K562 (cell line): ENCODE results near the gene NRARP. TPM values are rescaled to one million over a fixed set of nuclear protein-coding genes. Genes with fewer than 3 reads are reported as not detected.
A peak's percentile ranks its signal among the peaks of the same experiment; 100 is the strongest.

Experiments used
- ARID4B ChIP-seq: sonication (generic); formaldehyde crosslinking; IDR thresholded peaks from 2 replicates; pipeline ENCODE4 v1.8.0; 2022; ENCODE audit warnings: mild to moderate bottlenecking, missing genetic modification reagents
- ATF3 ChIP-seq, 2 experiments: fragments of 450-650 bp in 1 of 2; sonication (generic) in 1 of 2; formaldehyde crosslinking in 1 of 2; IDR thresholded peaks in 1 of 2; conservative IDR thresholded peaks in 1 of 2; 2 replicates each; pipeline versions ENCODE4 v1.6.1 to v1.8.1; 2016 to 2023; ENCODE audit warnings: mild to moderate bottlenecking in 2 of 2, moderate library complexity in 2 of 2, inconsistent platforms in 1 of 2, missing genetic modification reagents in 1 of 2
- C11orf30 ChIP-seq: fragments of 450-650 bp; IDR thresholded peaks from 2 replicates; pipeline ENCODE4 v1.6.1; 2016; ENCODE audit warnings: low read depth, mild to moderate bottlenecking
- CXXC5 ChIP-seq: fragments of 250-450 bp; sonication (Bioruptor Pico); IDR thresholded peaks from 2 replicates; pipeline ENCODE4 v1.8.0; 2022; ENCODE audit warnings: inconsistent platforms, mild to moderate bottlenecking, moderate library complexity
- EGR1 ChIP-seq: fragments of 450-650 bp; conservative IDR thresholded peaks from 2 replicates; pipeline ENCODE4 v1.6.1; 2017; ENCODE audit warnings: mild to moderate bottlenecking
- EP300 ChIP-seq: IDR thresholded peaks from 2 replicates; pipeline ENCODE4 v1.6.1; 2012; ENCODE audit warnings: low read length, improper control_type of control experiment
- ETV5 ChIP-seq: sonication (generic); formaldehyde crosslinking; IDR thresholded peaks from 2 replicates; pipeline ENCODE4 v1.4.0; 2020; ENCODE audit warnings: low read depth, mild to moderate bottlenecking, missing genetic modification reagents
- GTF2A2 ChIP-seq: IDR thresholded peaks from 2 replicates; pipeline ENCODE4 v1.6.1; 2016; ENCODE audit warnings: mild to moderate bottlenecking, missing genetic modification characterization, missing compliant biosample characterization
- HMBOX1 ChIP-seq: sonication (generic); IDR thresholded peaks from 2 replicates; pipeline ENCODE4 v1.6.1; 2016
- KLF13 ChIP-seq: fragments of 450-650 bp; IDR thresholded peaks from 2 replicates; pipeline ENCODE4 v1.6.1; 2016; ENCODE audit warnings: missing genetic modification characterization, low read depth, mild to moderate bottlenecking, missing compliant biosample characterization, moderate library complexity, borderline replicate concordance
- NCOA1 ChIP-seq: fragments of 450-650 bp; IDR thresholded peaks from 2 replicates; pipeline ENCODE4 v1.6.1; 2016; ENCODE audit warnings: low read depth
- NRF1 ChIP-seq, 2 experiments: fragments of 450-650 bp; IDR thresholded peaks in 1 of 2; conservative IDR thresholded peaks in 1 of 2; 2 replicates each; pipeline ENCODE4 v1.6.1; 2014; ENCODE audit warnings: mild to moderate bottlenecking in 2 of 2
- POLR3G ChIP-seq: IDR thresholded peaks from 2 replicates; pipeline ENCODE4 v1.6.1; 2011; ENCODE audit not compliant: insufficient read length, insufficient replicate concordance; ENCODE audit errors: extremely low read depth
- SRSF3 ChIP-seq: fragments of 200-400 bp; formaldehyde crosslinking; IDR thresholded peaks from 2 replicates; pipeline ENCODE4 v1.6.1; 2016; ENCODE audit warnings: mild to moderate bottlenecking, low read length, moderate library complexity; ENCODE audit not compliant: insufficient read depth
- VEZF1 ChIP-seq: fragments of 200-800 bp; sonication (Bioruptor generic); IDR thresholded peaks from 2 replicates; pipeline ENCODE4 v1.6.1; 2017; ENCODE audit warnings: missing genetic modification characterization, missing compliant biosample characterization
- YY1 ChIP-seq, 3 experiments: IDR thresholded peaks; 2 replicates each; pipeline ENCODE4 v1.6.1; 2011; ENCODE audit warnings: low read length in 2 of 3, mild to moderate bottlenecking in 2 of 3, moderate library complexity in 2 of 3, borderline replicate concordance in 1 of 3, control low read depth in 1 of 3, low read depth in 1 of 3; ENCODE audit not compliant: insufficient read depth in 3 of 3, insufficient replicate concordance in 2 of 3, control insufficient read depth in 1 of 3, insufficient read length in 1 of 3; ENCODE audit errors: extremely low read depth in 1 of 3
- ZKSCAN3 ChIP-seq: fragments of 250-450 bp; sonication (Bioruptor Pico); IDR thresholded peaks from 2 replicates; pipeline ENCODE4 v1.4.0; 2020
- ZNF140 ChIP-seq: fragments of 250-450 bp; sonication (Bioruptor Pico); IDR thresholded peaks from 2 replicates; pipeline ENCODE4 v1.8.0; 2021; ENCODE audit warnings: moderate library complexity, mild to moderate bottlenecking, inconsistent platforms
- ZNF41 ChIP-seq: fragments of 250-450 bp; sonication (Bioruptor Pico); conservative IDR thresholded peaks from 2 replicates; pipeline ENCODE4 v1.4.0; 2020; ENCODE audit warnings: mild to moderate bottlenecking
- ZNF57 ChIP-seq: fragments of 450-650 bp; formaldehyde crosslinking; IDR thresholded peaks from 2 replicates; pipeline ENCODE4 v1.4.0; 2020; ENCODE audit warnings: mild to moderate bottlenecking, moderate library complexity
- ZNF780A ChIP-seq: fragments of 250-450 bp; sonication (Bioruptor Pico); IDR thresholded peaks from 2 replicates; pipeline ENCODE4 v1.5.0; 2021; ENCODE audit warnings: mild to moderate bottlenecking
- polyA plus RNA-seq, 8 experiments: library from polyadenylated mRNA; depleted of rRNA in 4 of 8; stranded (reverse) in 5 of 8; unstranded in 3 of 8; fragments of >200 nt; fragmentation: Nextera tagmentation in 2 of 8; fragmentation: Illumina TruSeq in 1 of 8; extraction: Ambion mirVana in 2 of 8; extraction: Trizol in 1 of 8; gene quantifications; 2 replicates each; pipeline versions ENCODE4 v1.2.1 to v1.2.3, GENCODE V29; 2011 to 2014; ENCODE audit warnings: inconsistent platforms in 1 of 8, missing spikeins in 1 of 8
- total RNA-seq, 7 experiments: library from RNA; depleted of rRNA in 6 of 7; stranded (reverse); fragments of >200 nt in 6 of 7; fragmentation: Illumina TruSeq in 2 of 7; extraction: Trizol in 2 of 7; gene quantifications; 2 replicates each; pipeline versions ENCODE4 v1.2.1 to v1.2.3, GENCODE V29; 2011 to 2021; ENCODE audit warnings: low replicate concordance in 1 of 7

The NRARP gene
- total and polyA plus RNA-seq, 9 of the 15 experiments (the other 6 are each of a cell fraction or from before 2014, with no cell fraction given): 2.0 to 24.5 (median 7.2) TPM; not detected in 2

GRCh38 chr9:137299938-137300337, 2.1 kb downstream of the NRARP start (continued):
- no peak for TF ChIP-seq VEZF1 (CRISPR knock-in tag)
- no peak for TF ChIP-seq HMBOX1
- TF ChIP-seq EGR1: peak; percentile 79
- TF ChIP-seq YY1 (IDR thresholded peaks at IDR 0.05; ENCODE audit: borderline replicate concordance in 1 of 3, control insufficient read depth in 1 of 3, extremely low read depth in 1 of 3, insufficient read depth in 3 of 3, insufficient read length in 1 of 3, insufficient replicate concordance in 2 of 3, low read depth in 1 of 3, low read length in 2 of 3): no peak
- no peak for TF ChIP-seq C11orf30
- TF ChIP-seq ZNF140: no peak
- no peak for TF ChIP-seq ETV5 (CRISPR knock-in tag)
- TF ChIP-seq SRSF3: no peak
- peak; percentile 39 for TF ChIP-seq EP300
- no peak for TF ChIP-seq ZKSCAN3 (CRISPR knock-in tag)
- TF ChIP-seq GTF2A2: no peak
- peak; percentile 21; the same call in 1 of the 2 replicates for TF ChIP-seq KLF13
- TF ChIP-seq ZNF57: no peak
- peak; percentile 9 to 13; a peak in 1 of 4 replicates for TF ChIP-seq NRF1 (conservative IDR thresholded peaks at IDR 0.05 in 1 of 2, IDR thresholded peaks at IDR 0.05 in 1 of 2)
- TF ChIP-seq NCOA1: peak; percentile 51; the same call in 1 of the 2 replicates
- TF ChIP-seq ARID4B (CRISPR knock-in tag): no peak
- TF ChIP-seq ZNF41 (CRISPR knock-in tag): no peak
- peak; percentile 29; the same call in 1 of the 2 replicates for TF ChIP-seq CXXC5 (CRISPR knock-in tag)
- no peak for TF ChIP-seq ZNF780A (CRISPR knock-in tag)
- TF ChIP-seq ATF3 (IDR thresholded peaks at IDR 0.05): no peak
- TF ChIP-seq ATF3 (CRISPR knock-in tag; conservative IDR thresholded peaks at IDR 0.05): no peak
- TF ChIP-seq POLR3G: no peak
